ENCODE results near the gene PPM1K.

Gene PPM1K

GRCh38 chr4:88295656-88296055 lies 11.3 kb upstream of the PPM1K start:
- no peak overlapping the region for H3K27ac Mint-ChIP-seq
- no peaks in the 10 kb centered on the region for H3K36me3 Mint-ChIP-seq (ENCODE audit: low read depth)
- no peak overlapping the region for H3K4me3 Mint-ChIP-seq
- intact Hi-C loops (cut with micrococcal nuclease) = no loop called here
- no peaks in the 10 kb centered on the region for H3K4me1 Mint-ChIP-seq (ENCODE audit: low read depth)
- H3K27me3 Mint-ChIP-seq = no peaks in the 10 kb centered on the region
- H3K9me3 Mint-ChIP-seq = no peaks in the 10 kb centered on the region

- no peaks in the 10 kb centered on the region for H3K27me3 Mint-ChIP-seq
- intact Hi-C loops (cut with micrococcal nuclease) = loop anchor here (2.0 kb wide), 1 partner anchor 14 kb away; no protein-coding TSS in a partner anchor
- no peaks in the 10 kb centered on the region for H3K36me3 Mint-ChIP-seq (ENCODE audit: low read depth)
- no peaks in the 10 kb centered on the region for H3K9me3 Mint-ChIP-seq
- no peak overlapping the region for H3K4me3 Mint-ChIP-seq
- no peaks in the 10 kb centered on the region for H3K4me1 Mint-ChIP-seq (ENCODE audit: low read depth)
- H3K27ac Mint-ChIP-seq = no peak overlapping the region
Observed at GRCh38 chr4:88291003-88291402, 6.6 kb upstream of the PPM1K start.

- Mint-ChIP-seq H3K4me3 (no peak overlapping the region), H3K4me1 (ENCODE audit: low read depth) (peaks cover 26% of the 10 kb centered on the region), H3K27me3 (no peaks in the 10 kb centered on the region), H3K36me3 (ENCODE audit: low read depth) (peaks cover 8% of the 10 kb centered on the region), H3K9me3 (no peaks in the 10 kb centered on the region), H3K27ac (no peak overlapping the region)
- intact Hi-C loops (cut with micrococcal nuclease) = no loop called here
Observed at GRCh38 chr4:88286897-88287296, 2.5 kb upstream of the PPM1K start.

GRCh38 chr4:88285235-88285653 lies 883 bp upstream of the PPM1K start:
- Mint-ChIP-seq H3K36me3 (ENCODE audit: low read depth) (peaks cover 8% of the 10 kb centered on the region), H3K4me3 (peak overlapping the region; percentile 92), H3K4me1 (ENCODE audit: low read depth) (peaks cover 31% of the 10 kb centered on the region), H3K9me3 (no peaks in the 10 kb centered on the region), H3K27ac (peak overlapping the region; percentile 99), H3K27me3 (no peaks in the 10 kb centered on the region)
- intact Hi-C loops (cut with micrococcal nuclease) = loop anchor here (2.0 kb wide), 3 partner anchors 36 to 94 kb away; partner anchors contain the start of gene HERC6

- Mint-ChIP-seq H3K27me3 (peaks cover 1% of the 10 kb centered on the region), H3K36me3 (ENCODE audit: low read depth) (peaks cover 8% of the 10 kb centered on the region), H3K4me3 (peak overlapping the region; percentile 92), H3K4me1 (ENCODE audit: low read depth) (peaks cover 31% of the 10 kb centered on the region), H3K9me3 (no peaks in the 10 kb centered on the region), H3K27ac (peak overlapping the region; percentile 99)
- intact Hi-C loops (cut with micrococcal nuclease) = loop anchor here (2.0 to 5.0 kb wide), 4 partner anchors 37 to 233 kb away; partner anchors contain the start of gene HERC6
Observed at GRCh38 chr4:88283661-88284438, 511 bp downstream of the PPM1K start.

GRCh38 chr4:88280228-88280795 lies 4.0 kb downstream of the PPM1K start:
- Mint-ChIP-seq H3K36me3 (ENCODE audit: low read depth) (peaks cover 17% of the 10 kb centered on the region), H3K27me3 (peaks cover 1% of the 10 kb centered on the region), H3K4me1 (ENCODE audit: low read depth) (peaks cover 59% of the 10 kb centered on the region), H3K4me3 (no peak overlapping the region), H3K27ac (no peak overlapping the region), H3K9me3 (no peaks in the 10 kb centered on the region)
- intact Hi-C loops (cut with micrococcal nuclease) = loop anchor here (5.0 kb wide), 1 partner anchor 237 kb away; no protein-coding TSS in a partner anchor

GRCh38 chr4:88277711-88278225 lies 6.6 kb downstream of the PPM1K start:
- H3K27ac Mint-ChIP-seq = no peak overlapping the region
- intact Hi-C loops (cut with micrococcal nuclease) = loop anchor here (2.0 kb wide), 1 partner anchor 13 kb away; no protein-coding TSS in a partner anchor
- peaks cover 46% of the 10 kb centered on the region for H3K4me1 Mint-ChIP-seq (ENCODE audit: low read depth)
- peaks cover 22% of the 10 kb centered on the region for H3K36me3 Mint-ChIP-seq (ENCODE audit: low read depth)
- H3K9me3 Mint-ChIP-seq = no peaks in the 10 kb centered on the region
- no peak overlapping the region for H3K4me3 Mint-ChIP-seq
- peaks cover 1% of the 10 kb centered on the region for H3K27me3 Mint-ChIP-seq

- Mint-ChIP-seq H3K4me3 (no peak overlapping the region), H3K9me3 (no peaks in the 10 kb centered on the region), H3K27me3 (peaks cover 1% of the 10 kb centered on the region), H3K4me1 (ENCODE audit: low read depth) (peaks cover 40% of the 10 kb centered on the region), H3K36me3 (ENCODE audit: low read depth) (peaks cover 23% of the 10 kb centered on the region), H3K27ac (no peak overlapping the region)
- intact Hi-C loops (cut with micrococcal nuclease) = loop anchor here (2.0 kb wide), 1 partner anchor 14 kb away; no protein-coding TSS in a partner anchor
Observed at GRCh38 chr4:88276952-88277710, 7.2 kb downstream of the PPM1K start.

- peaks cover 1% of the 10 kb centered on the region for H3K27me3 Mint-ChIP-seq
- no peaks in the 10 kb centered on the region for H3K9me3 Mint-ChIP-seq
- intact Hi-C loops (cut with micrococcal nuclease) = loop anchor here (2.0 kb wide), 1 partner anchor 15 kb away; no protein-coding TSS in a partner anchor
- H3K36me3 Mint-ChIP-seq (ENCODE audit: low read depth) = peaks cover 26% of the 10 kb centered on the region
- no peak overlapping the region for H3K4me3 Mint-ChIP-seq
- peaks cover 33% of the 10 kb centered on the region for H3K4me1 Mint-ChIP-seq (ENCODE audit: low read depth)
- H3K27ac Mint-ChIP-seq = peak overlapping the region; percentile 50
Observed at GRCh38 chr4:88275949-88276515, 8.3 kb downstream of the PPM1K start.

- H3K4me3 Mint-ChIP-seq = no peak overlapping the region
Observed at GRCh38 chr4:88275516-88275915, 8.8 kb downstream of the PPM1K start.

GRCh38 chr4:88268913-88269312 lies 15.4 kb downstream of the PPM1K start:
- intact Hi-C loops (cut with micrococcal nuclease) = no loop called here
- Mint-ChIP-seq H3K4me1 (ENCODE audit: low read depth) (no peaks in the 10 kb centered on the region), H3K4me3 (no peak overlapping the region), H3K27ac (no peak overlapping the region), H3K9me3 (no peaks in the 10 kb centered on the region), H3K36me3 (ENCODE audit: low read depth) (peaks cover 26% of the 10 kb centered on the region), H3K27me3 (no peaks in the 10 kb centered on the region)

More at GRCh38 chr4:88275516-88275915, 8.8 kb downstream of the PPM1K start:
- intact Hi-C loops (cut with micrococcal nuclease) = no loop called here
- Mint-ChIP-seq H3K36me3 (ENCODE audit: low read depth) (peaks cover 30% of the 10 kb centered on the region), H3K9me3 (no peaks in the 10 kb centered on the region), H3K27ac (peak overlapping the region; percentile 50), H3K27me3 (peaks cover 1% of the 10 kb centered on the region), H3K4me1 (ENCODE audit: low read depth) (peaks cover 33% of the 10 kb centered on the region)

GRCh38 chr4:88264336-88264735 lies 20.0 kb downstream of the PPM1K start:
- Mint-ChIP-seq H3K4me1 (ENCODE audit: low read depth) (no peaks in the 10 kb centered on the region), H3K9me3 (no peaks in the 10 kb centered on the region), H3K36me3 (ENCODE audit: low read depth) (peaks cover 33% of the 10 kb centered on the region), H3K27ac (no peak overlapping the region), H3K27me3 (no peaks in the 10 kb centered on the region), H3K4me3 (no peak overlapping the region)
- intact Hi-C loops (cut with micrococcal nuclease) = no loop called here

GRCh38 chr4:88257726-88258125 lies 26.6 kb downstream of the PPM1K start:
- Mint-ChIP-seq H3K9me3 (no peaks in the 10 kb centered on the region), H3K27ac (no peak overlapping the region), H3K27me3 (no peaks in the 10 kb centered on the region), H3K36me3 (ENCODE audit: low read depth) (peaks cover 22% of the 10 kb centered on the region), H3K4me3 (no peak overlapping the region), H3K4me1 (ENCODE audit: low read depth) (no peaks in the 10 kb centered on the region)
- intact Hi-C loops (cut with micrococcal nuclease) = no loop called here

Data from dendritic cell treated with granulocyte-macrophage colony-stimulating factor and Interleukin-4, amounts not matched to agents 40 ng/mL and 50 ng/mL, for 4 days (primary cell).